HepG2 (cell line): ENCODE measurements around the gene MTUS2. TPM values are rescaled to one million over a fixed set of nuclear protein-coding genes. Genes with fewer than 3 reads are reported as not detected.

Experiments
- ATAC-seq: fragments of 200-7000 bp; cut with Tn5 transposase; 3 replicates; pipeline ENCODE4 v1.9.1; 2020; ENCODE audit warnings: mild to moderate bottlenecking, moderate library complexity
- BruUV-seq: library from RNA; stranded (reverse); fragments of 400-500 nt; replicated peaks from 2 replicates; lab custom pipeline; 2021; lab: Mats Ljungman, UMichigan
- CTCF ChIA-PET: fragments of 300-600 bp; formaldehyde crosslinking; extraction: SDS; loops from one replicate; lab custom pipeline; 2021; ENCODE audit warnings: low total read pairs, inconsistent platforms, low intra/inter-chr PET ratio; lab: Yijun Ruan, JAX
- POLR2A ChIA-PET: fragments of 350-600 bp; sonication (Branson Sonifier 250); formaldehyde crosslinking; loops from one replicate; lab custom pipeline; 2020; ENCODE audit warnings: antibody characterized with exemption, inconsistent platforms; lab: Yijun Ruan, JAX
- DNase-seq: peaks from one replicate; pipeline ENCODE4 v3.0.0-alpha.2; 2015; ENCODE audit warnings: low spot score
- FAIRE-seq: peaks from 3 replicates; lab custom pipeline; 2011; peaks lifted over from hg19 to GRCh38; lab: Jason Lieb, UNC
- H2AFZ ChIP-seq: one replicate; pipeline ENCODE4 v1.6.1; 2011; ENCODE audit warnings: low read length, inconsistent platforms
- H3K27ac ChIP-seq: fragments of 300-600 bp; 3 replicates; pipeline ENCODE4 v1.8.0; 2011; ENCODE audit warnings: mixed run types, mild to moderate bottlenecking, mixed read lengths, low read length, inconsistent platforms; ENCODE audit not compliant: insufficient read depth; ENCODE audit errors: extremely low read length
- H3K27me3 ChIP-seq, 2 experiments: fragments of 200-600 bp in 1 of 2; 2 replicates in 1 of 2; 3 replicates in 1 of 2; pipeline versions ENCODE4 v1.6.0 to v1.8.0; 2011; ENCODE audit warnings: low read length in 2 of 2, mild to moderate bottlenecking in 2 of 2, moderate library complexity in 2 of 2, inconsistent platforms in 1 of 2; ENCODE audit not compliant: insufficient read depth in 2 of 2, control insufficient read depth in 1 of 2
- H3K36me3 ChIP-seq, 2 experiments: fragments of 200-600 bp in 1 of 2; replicated peaks in 1 of 2; 2 replicates in 1 of 2; 3 replicates in 1 of 2; pipeline versions ENCODE4 v1.5.1 to v1.8.0; 2011; ENCODE audit warnings: low read length in 2 of 2, inconsistent platforms in 1 of 2; ENCODE audit not compliant: insufficient read depth in 2 of 2, control insufficient read depth in 1 of 2
- H3K4me1 ChIP-seq: 2 replicates; pipeline ENCODE4 v1.5.1; 2012; ENCODE audit warnings: low read length, inconsistent platforms; ENCODE audit not compliant: insufficient read depth
- H3K4me2 ChIP-seq: 2 replicates; pipeline ENCODE4 v1.6.0; 2011; ENCODE audit warnings: low read depth, low read length, inconsistent platforms
- H3K4me3 ChIP-seq, 3 experiments: fragments of 200-600 bp in 1 of 3; sonication (generic), shearing (Covaris generic) in 1 of 3; replicated peaks in 1 of 3; 2 replicates each; pipeline ENCODE4 v1.5.1; 2011 to 2016; ENCODE audit warnings: low read length in 3 of 3, inconsistent platforms in 2 of 3, low read depth in 2 of 3, mild to moderate bottlenecking in 2 of 3, control low read depth in 1 of 3, mixed read lengths in 1 of 3; ENCODE audit not compliant: insufficient read depth in 1 of 3
- H3K79me2 ChIP-seq: one replicate; pipeline ENCODE4 v1.6.1; 2011; ENCODE audit warnings: low read length, inconsistent platforms; ENCODE audit not compliant: insufficient read depth
- H3K9ac ChIP-seq: 2 replicates; pipeline ENCODE4 v1.6.0; 2011; ENCODE audit warnings: mild to moderate bottlenecking, low read depth, low read length, inconsistent platforms; ENCODE audit not compliant: insufficient read depth
- H3K9me3 ChIP-seq: 2 replicates; pipeline ENCODE4 v1.5.1; 2012; ENCODE audit warnings: mild to moderate bottlenecking, low read length
- H4K20me1 ChIP-seq: 2 replicates; pipeline ENCODE4 v1.6.0; 2011; ENCODE audit warnings: inconsistent platforms, mild to moderate bottlenecking, low read length, moderate library complexity; ENCODE audit not compliant: insufficient read depth
- GATA4 ChIP-seq: sonication (generic); IDR thresholded peaks from 2 replicates; pipeline ENCODE4 v1.6.1; 2016; ENCODE audit warnings: antibody characterized with exemption, low read depth, borderline replicate concordance
- MLLT10 ChIP-seq: sonication (generic); formaldehyde crosslinking; IDR thresholded peaks from 2 replicates; pipeline ENCODE4 v1.4.0; 2020; ENCODE audit warnings: missing genetic modification reagents
- ZBTB8A ChIP-seq: sonication (generic); formaldehyde crosslinking; IDR thresholded peaks from 2 replicates; pipeline ENCODE4 v1.4.0; 2020; ENCODE audit warnings: mild to moderate bottlenecking, low read depth, missing genetic modification reagents, borderline replicate concordance
- ZNF879 ChIP-seq: sonication (generic); formaldehyde crosslinking; IDR thresholded peaks from 2 replicates; pipeline ENCODE4 v1.8.1; 2023; ENCODE audit warnings: missing genetic modification reagents
- ZSCAN22 ChIP-seq: sonication (generic); formaldehyde crosslinking; IDR thresholded peaks from 2 replicates; pipeline ENCODE4 v1.4.0; 2020; ENCODE audit warnings: mild to moderate bottlenecking, missing genetic modification reagents
- WGBS: methylation state at CpG from one replicate; pipeline ENCODE4 v1.1.6; 2017; ENCODE audit warnings: low lambda C conversion rate; 5-methylcytosine and 5-hydroxymethylcytosine counted together
- in situ Hi-C: cut with HindIII; loops from 2 replicates; pipeline ENCODE4 v1.10.0; 2017; ENCODE audit warnings: low pct_unique_long_range_greater_than_20kb; ENCODE audit not compliant: extremely low pct_ligation_motif_present
- intact Hi-C: fragments of 100-400 bp; cut with micrococcal nuclease; formaldehyde crosslinking; loops from one replicate; pipeline ENCODE4 v1.10.0; 2022; ENCODE audit not compliant: unreplicated experiment
- polyA plus RNA-seq, 8 experiments: library from polyadenylated mRNA; depleted of rRNA in 3 of 8; stranded (reverse) in 7 of 8; unstranded in 1 of 8; fragments of >200 nt; fragmentation: Illumina TruSeq in 4 of 8; extraction: Trizol in 4 of 8; gene quantifications; 2 replicates each; pipeline versions ENCODE4 v1.2.1 to v1.2.3, GENCODE V29; 2011 to 2016; ENCODE audit warnings: low read depth in 4 of 8, missing spikeins in 1 of 8, mixed read lengths in 1 of 8; ENCODE audit not compliant: insufficient read depth in 1 of 8
- total RNA-seq, 5 experiments: library from RNA; depleted of rRNA; stranded (reverse); fragments of >200 nt; fragmentation: Illumina TruSeq; extraction: Trizol; gene quantifications; 2 replicates each; pipeline ENCODE4 v1.2.3, GENCODE V29; 2016; ENCODE audit warnings: low read depth in 1 of 5
- TF ChIP-seq, protein P1 (sequence below): sonication (generic); formaldehyde crosslinking; IDR thresholded peaks from 2 replicates; pipeline ENCODE4 v1.4.0; 2020; ENCODE audit warnings: mild to moderate bottlenecking, missing genetic modification reagents
- TF ChIP-seq, protein P2 (sequence below): sonication (generic); formaldehyde crosslinking; IDR thresholded peaks from 2 replicates; pipeline ENCODE4 v1.8.1; 2023; ENCODE audit warnings: mild to moderate bottlenecking, moderate library complexity, missing genetic modification reagents

The MTUS2 gene
- total and polyA plus RNA-seq, 2 of the 13 experiments (the other 11 are each of a cell fraction or from before 2014, with no cell fraction given) = not detected

DNA sequence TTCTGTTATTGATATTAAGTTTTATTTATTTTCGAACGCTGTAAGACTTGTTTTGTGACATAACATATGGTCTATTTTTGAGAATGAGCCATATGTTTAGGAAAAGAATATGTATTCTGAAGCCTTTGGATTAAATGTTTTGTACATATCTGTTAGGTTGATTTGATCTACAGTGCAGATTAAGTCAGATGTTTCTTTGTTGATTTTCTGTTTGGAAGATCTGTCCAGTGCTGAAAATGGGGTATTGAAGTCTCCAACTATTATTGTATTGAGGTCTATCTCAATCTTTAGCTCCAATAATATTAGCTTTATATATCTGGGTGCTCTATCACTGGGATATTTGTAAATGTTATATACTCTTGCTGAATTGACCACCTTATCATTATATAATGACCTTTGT is 97.9 kb downstream of the MTUS2 start:
- Histone ChIP-seq H3K4me3 (no peak overlapping the region), H2AFZ (no peak overlapping the region), H3K27ac (no peak overlapping the region), H3K9me3 (peaks cover 99% of the 10 kb centered on the region), H3K9ac (no peak overlapping the region), H3K79me2 (no peaks in the 10 kb centered on the region)
- in situ Hi-C loops = no loop called here
- BruUV-seq = no TSS peak
- no peak for FAIRE-seq
- TF ChIP-seq, protein P1, sequence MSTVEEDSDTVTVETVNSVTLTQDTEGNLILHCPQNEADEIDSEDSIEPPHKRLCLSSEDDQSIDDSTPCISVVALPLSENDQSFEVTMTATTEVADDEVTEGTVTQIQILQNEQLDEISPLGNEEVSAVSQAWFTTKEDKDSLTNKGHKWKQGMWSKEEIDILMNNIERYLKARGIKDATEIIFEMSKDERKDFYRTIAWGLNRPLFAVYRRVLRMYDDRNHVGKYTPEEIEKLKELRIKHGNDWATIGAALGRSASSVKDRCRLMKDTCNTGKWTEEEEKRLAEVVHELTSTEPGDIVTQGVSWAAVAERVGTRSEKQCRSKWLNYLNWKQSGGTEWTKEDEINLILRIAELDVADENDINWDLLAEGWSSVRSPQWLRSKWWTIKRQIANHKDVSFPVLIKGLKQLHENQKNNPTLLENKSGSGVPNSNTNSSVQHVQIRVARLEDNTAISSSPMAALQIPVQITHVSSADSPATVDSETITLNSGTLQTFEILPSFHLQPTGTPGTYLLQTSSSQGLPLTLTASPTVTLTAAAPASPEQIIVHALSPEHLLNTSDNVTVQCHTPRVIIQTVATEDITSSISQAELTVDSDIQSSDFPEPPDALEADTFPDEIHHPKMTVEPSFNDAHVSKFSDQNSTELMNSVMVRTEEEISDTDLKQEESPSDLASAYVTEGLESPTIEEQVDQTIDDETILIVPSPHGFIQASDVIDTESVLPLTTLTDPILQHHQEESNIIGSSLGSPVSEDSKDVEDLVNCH = no peak
- TF ChIP-seq MLLT10 (CRISPR knock-in tag) (no peak), ZSCAN22 (no peak), GATA4 (no peak), ZBTB8A (CRISPR knock-in tag) (no peak), ZNF879 (no peak)
- TF ChIP-seq, protein P2, sequence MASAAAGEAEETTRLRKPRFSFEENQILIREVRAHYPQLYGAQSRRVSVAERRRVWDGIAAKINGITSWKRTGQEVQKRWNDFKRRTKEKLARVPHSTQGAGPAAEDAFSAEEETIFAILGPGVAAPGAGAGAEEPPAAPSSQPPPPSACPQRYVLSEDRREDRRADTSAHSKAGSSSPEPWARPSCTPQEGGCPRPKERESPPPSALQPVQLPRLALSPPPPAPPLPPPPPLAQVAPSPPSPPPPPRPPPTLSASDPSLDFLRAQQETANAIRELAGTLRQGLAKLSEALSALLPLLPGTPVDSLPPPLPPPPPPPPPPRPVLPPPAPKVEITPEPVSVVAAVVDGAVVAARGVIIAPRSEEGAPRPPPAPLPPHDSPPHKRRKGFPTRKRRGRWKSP (CRISPR knock-in tag) = no peak
- TF ChIP-seq, all 625 proteins: peak for 0
- no peaks in the 10 kb centered on the region for H3K27me3 ChIP-seq
- intact Hi-C loops = no loop called here
- ChIA-PET POLR2A (no interaction called here), CTCF (no interaction called here)
- ATAC-seq = no peak
- DNase-seq = no peak
- no peaks in the 10 kb centered on the region for H3K4me1 ChIP-seq
- 1% methylated on average over 2 of the region's 2 CpGs for WGBS
- H3K4me2 ChIP-seq = no peak overlapping the region
- H3K36me3 ChIP-seq = no peaks in the 10 kb centered on the region
- H4K20me1 ChIP-seq = no peaks in the 10 kb centered on the region
